Stimulated activated naive CD8-positive, alpha-beta T cell treated with anti-CD3 and anti-CD28 coated beads, Interleukin-15, Interleukin-2, amounts not matched to agents 100 U/mL and 50 U/mL, for 24 hours (primary cell): ENCODE measurements around the gene RNPEP.
"Not testable (repeated sequence)": the region's sequence is repeated elsewhere in the genome, so short reads cannot be mapped to it uniquely, and the experiment has no call there.

Source experiments
- ATAC-seq: fragments of 150-1000 bp; cut with Tn5 transposase; one replicate; pipeline ENCODE4 v1.10.0; 2021
- DNase-seq: peaks from one replicate; pipeline ENCODE4 v3.0.0; 2021

RNPEP gene

GRCh38 chr1:201962382-201962781 lies 20.1 kb upstream of the RNPEP start:
- DNase-seq, ATAC-seq: not testable (repeated sequence)

GRCh38 chr1:201964261-201964660 lies 18.2 kb upstream of the RNPEP start:
- no peak for DNase-seq
- no peak for ATAC-seq

DNA sequence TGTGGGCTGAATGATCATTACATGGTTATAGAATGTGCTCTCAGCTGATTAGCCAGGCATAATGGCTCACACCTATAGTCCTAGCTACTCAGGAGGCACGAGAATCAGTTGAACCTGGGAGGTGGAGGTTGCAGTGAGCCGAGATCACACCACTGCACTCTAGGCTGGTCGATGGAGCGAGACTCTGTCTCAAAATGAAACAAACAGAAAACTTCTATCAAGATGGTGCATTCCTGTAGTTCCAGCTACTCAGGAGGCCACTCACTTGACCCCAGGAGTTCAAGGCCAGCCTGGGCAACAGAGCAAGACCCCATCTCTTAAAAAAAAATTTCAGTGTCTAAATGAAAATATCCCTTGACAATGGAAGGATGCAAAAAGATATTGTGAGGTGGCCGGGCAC lies 16.3 kb upstream of the RNPEP start:
- ATAC-seq (no peak), DNase-seq (no peak)

DNA sequence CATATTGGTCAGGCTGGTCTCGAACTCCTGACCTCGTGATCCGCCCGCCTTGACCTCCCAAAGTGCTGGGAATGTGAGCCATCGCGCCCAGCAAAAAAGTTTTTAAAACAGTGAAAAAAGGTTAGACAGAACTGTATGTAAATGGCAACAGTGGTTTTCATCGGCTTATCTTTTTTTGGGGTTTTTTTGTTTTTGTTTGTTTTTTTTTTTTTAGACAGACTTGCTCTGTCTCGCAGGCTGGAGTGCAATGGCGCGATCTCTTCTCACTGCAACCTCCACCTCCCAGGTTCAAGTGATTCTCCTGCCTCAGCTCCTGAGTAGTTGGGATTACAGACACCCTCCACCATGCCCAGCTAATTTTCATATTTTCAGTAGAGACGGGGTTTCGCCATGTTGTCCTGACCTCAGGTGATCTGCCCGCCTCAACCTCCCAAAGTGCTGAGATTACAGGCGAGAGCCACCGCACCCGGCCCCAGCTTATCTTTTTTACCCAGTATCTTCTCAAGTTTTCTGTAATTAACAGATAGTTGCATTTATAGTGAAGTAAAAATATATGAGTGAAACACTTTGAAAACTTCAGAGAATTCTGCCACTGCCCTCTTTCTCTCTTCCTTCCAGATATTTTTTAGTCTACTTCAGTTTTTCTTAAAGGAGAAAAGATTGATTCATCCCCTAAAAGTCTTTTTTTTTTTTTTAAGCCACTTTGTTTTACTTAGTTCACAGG lies 14.1 kb upstream of the RNPEP start:
- ATAC-seq: no peak
- no peak for DNase-seq

- ATAC-seq (no peak), DNase-seq (no peak)
These were observed 11.9 kb upstream of the RNPEP start for GRCh38 chr1:201970334-201971159.

- no peak for ATAC-seq
- peak; percentile 81 for DNase-seq
These were observed 296 bp upstream of the RNPEP start for GRCh38 chr1:201982082-201982622.

- no peak for DNase-seq
- ATAC-seq: no peak
These were observed 945 bp downstream of the RNPEP start for GRCh38 chr1:201983380-201983805.

- DNase-seq (no peak), ATAC-seq (no peak)
These were observed 2.0 kb downstream of the RNPEP start for GRCh38 chr1:201984446-201984845.

DNA sequence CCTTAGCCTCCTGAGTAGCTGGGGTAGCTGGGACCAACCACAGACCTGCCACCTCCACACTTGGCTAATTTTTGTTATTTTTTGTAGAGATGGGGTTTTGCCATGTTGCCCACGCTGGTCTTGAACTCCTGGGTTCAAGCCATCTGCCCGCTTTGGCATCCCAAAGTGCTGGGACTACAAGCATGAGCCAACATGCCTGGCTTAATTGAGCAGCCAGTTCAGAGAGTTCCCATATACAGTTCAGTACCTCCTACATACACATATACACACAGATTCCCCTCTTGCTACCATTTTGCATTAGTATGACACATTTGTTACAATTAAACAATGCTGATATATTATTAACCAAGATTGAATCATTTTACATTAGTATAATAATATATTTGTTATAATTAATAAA lies 2.9 kb downstream of the RNPEP start:
- no peak for ATAC-seq
- no peak for DNase-seq

- DNase-seq (no peak), ATAC-seq (no peak)
These were observed 6.2 kb downstream of the RNPEP start for GRCh38 chr1:201988601-201989000.

- DNase-seq (no peak), ATAC-seq (no peak)
These were observed 7.1 kb downstream of the RNPEP start for GRCh38 chr1:201989354-201990128.

DNA sequence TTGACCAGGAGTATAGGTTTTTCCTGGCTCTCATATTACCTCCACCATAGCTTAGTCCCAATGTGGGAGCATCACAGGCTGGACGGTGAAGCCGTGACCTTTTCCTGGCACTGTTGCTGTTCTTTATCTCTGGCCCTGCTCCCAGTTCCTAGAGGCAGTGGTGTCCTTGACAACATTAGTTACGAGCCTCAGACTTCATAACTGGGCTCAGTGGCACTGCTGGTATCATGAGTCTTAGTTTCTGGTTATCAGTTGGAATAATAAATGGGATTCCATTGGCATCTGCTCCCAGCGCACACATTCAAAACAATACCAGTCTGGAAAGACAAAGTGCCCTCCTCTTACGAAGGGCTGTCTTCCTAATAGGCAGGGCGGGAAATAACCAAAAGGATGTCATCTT lies 8.0 kb downstream of the RNPEP start:
- ATAC-seq: no peak
- DNase-seq: no peak

GRCh38 chr1:201999625-202000238 lies 17.3 kb downstream of the RNPEP start:
- DNase-seq: peak; percentile 24
- ATAC-seq: peak; percentile 84

DNA sequence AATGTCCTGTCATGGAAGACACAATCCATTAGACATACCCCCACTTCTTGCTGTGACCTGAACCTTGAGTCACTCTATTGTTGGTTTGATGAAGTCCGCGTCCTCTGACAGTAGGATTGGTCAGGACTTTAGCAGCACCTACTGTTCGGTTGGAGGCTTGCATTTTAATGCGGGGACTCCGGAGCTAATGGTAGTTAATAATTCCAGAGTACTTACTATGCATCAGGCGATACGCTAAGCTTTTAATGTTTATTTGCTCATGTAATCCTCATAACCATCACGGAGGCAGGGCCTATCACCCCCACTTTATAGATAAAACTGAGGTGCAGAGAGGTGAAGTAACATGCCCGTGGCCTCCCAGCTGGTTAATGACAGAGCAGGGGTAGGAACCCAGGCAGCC lies 20.1 kb downstream of the RNPEP start:
- DNase-seq: no peak
- ATAC-seq: no peak

DNA sequence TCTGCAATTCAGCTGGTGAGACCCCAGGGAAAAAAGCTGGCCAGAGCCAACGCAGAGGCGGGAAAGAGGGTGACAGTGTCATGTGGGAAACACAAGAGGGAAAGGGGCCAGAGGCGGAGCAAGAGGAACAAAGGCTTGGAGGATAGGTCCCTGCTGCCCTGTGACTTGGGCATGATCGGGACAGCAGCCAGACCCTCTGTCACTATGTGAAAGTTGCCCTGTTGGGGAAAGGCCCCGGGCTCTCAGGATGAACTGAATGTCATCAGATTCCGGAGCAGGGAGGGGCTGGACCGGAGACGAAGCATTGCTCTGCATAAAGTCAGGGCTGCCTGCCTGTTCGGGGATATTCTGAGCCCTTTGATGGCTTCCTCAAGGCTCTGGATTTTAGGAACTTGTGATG lies 22.3 kb downstream of the RNPEP start:
- DNase-seq (no peak), ATAC-seq (no peak)

DNA sequence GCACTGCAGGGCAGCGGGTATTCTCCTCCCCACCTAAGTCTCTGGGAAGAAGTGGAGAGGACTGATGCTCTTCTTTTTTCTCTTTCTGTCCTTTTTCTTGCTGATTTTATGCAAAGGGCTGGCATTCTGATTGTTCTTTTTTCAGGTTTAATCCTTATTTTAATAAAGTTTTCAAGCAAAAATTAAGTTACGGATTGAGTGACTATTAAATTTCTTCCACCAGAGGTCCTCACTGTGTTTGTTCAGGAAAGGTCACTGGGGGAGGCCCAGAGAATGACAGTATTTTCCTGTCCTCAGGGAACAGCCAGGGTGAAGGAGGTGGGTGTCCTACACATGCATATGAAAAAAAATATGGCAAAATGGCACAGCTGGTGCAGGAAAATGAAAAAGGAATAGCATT lies 23.5 kb downstream of the RNPEP start:
- DNase-seq: no peak
- no peak for ATAC-seq

- DNase-seq: no peak
- no peak for ATAC-seq
These were observed 24.9 kb downstream of the RNPEP start for GRCh38 chr1:202007304-202007703.

GRCh38 chr1:202007805-202008489 lies 25.5 kb downstream of the RNPEP start:
- DNase-seq: no peak
- ATAC-seq: no peak

- peak; percentile 73 for DNase-seq
These were observed 27.1 kb downstream of the RNPEP start for GRCh38 chr1:202009326-202010179.

More at GRCh38 chr1:202009326-202010179, 27.1 kb downstream of the RNPEP start:
- peak; percentile 57 for ATAC-seq
